Brain microvascular endothelial cell (primary cell): ENCODE results near the gene FAT1.

Experiments used
- DNase-seq: peaks from one replicate; pipeline ENCODE4 v3.0.0-alpha.2; 2020
- H3K27ac ChIP-seq: fragments of 250-450 bp; sonication (Bioruptor Pico); 2 replicates; pipeline ENCODE4 v1.5.1; 2020; ENCODE audit warnings: mild to moderate bottlenecking, moderate library complexity
- H3K27me3 ChIP-seq: fragments of 250-450 bp; sonication (Bioruptor Pico); replicated peaks from 2 replicates; pipeline ENCODE4 v1.5.1; 2020; ENCODE audit warnings: mild to moderate bottlenecking
- H3K36me3 ChIP-seq: fragments of 250-450 bp; sonication (Bioruptor Pico); replicated peaks from 2 replicates; pipeline ENCODE4 v1.5.1; 2020; ENCODE audit warnings: mild to moderate bottlenecking
- H3K4me3 ChIP-seq: 2 replicates; pipeline ENCODE4 v1.5.1; 2011; ENCODE audit warnings: low read depth, mild to moderate bottlenecking, control low read depth, low read length, moderate library complexity
- CTCF ChIP-seq: IDR thresholded peaks from 2 replicates; pipeline ENCODE4 v1.5.1; 2011; ENCODE audit warnings: low read depth, mild to moderate bottlenecking, moderate library complexity, low read length, control low read depth, inconsistent platforms; ENCODE audit errors: missing control alignments
- in situ Hi-C: cut with HindIII; loops from 2 replicates; pipeline ENCODE4 v1.10.0; 2017; ENCODE audit warnings: low sequenced_read_pairs, low pct_ligation_motif_present

FAT1 gene

GRCh38 chr4:186642998-186643397, 80.7 kb downstream of the FAT1 start:
- in situ Hi-C loops = no loop called here
- H3K27ac ChIP-seq = no peak overlapping the region

GRCh38 chr4:186642530-186642929, 81.1 kb downstream of the FAT1 start:
- in situ Hi-C loops = no loop called here
- no peaks in the 10 kb centered on the region for H3K27me3 ChIP-seq
- H3K36me3 ChIP-seq = peaks cover 12% of the 10 kb centered on the region
- H3K4me3 ChIP-seq = no peak overlapping the region
- no peak for TF ChIP-seq CTCF
- DNase-seq = no peak
- H3K27ac ChIP-seq = no peak overlapping the region

More at GRCh38 chr4:186642998-186643397, 80.7 kb downstream of the FAT1 start:
- no peak for TF ChIP-seq CTCF
- DNase-seq = no peak
- H3K4me3 ChIP-seq = no peak overlapping the region
- H3K27me3 ChIP-seq = no peaks in the 10 kb centered on the region
- peaks cover 12% of the 10 kb centered on the region for H3K36me3 ChIP-seq

- in situ Hi-C loops = no loop called here
- no peak for DNase-seq
- TF ChIP-seq CTCF = no peak
- peaks cover 34% of the 10 kb centered on the region for H3K36me3 ChIP-seq
- no peak overlapping the region for H3K27ac ChIP-seq
- H3K4me3 ChIP-seq = no peak overlapping the region
- no peaks in the 10 kb centered on the region for H3K27me3 ChIP-seq
These were observed 89.0 kb downstream of the FAT1 start for GRCh38 chr4:186634591-186635128.

GRCh38 chr4:186633844-186634243, 89.8 kb downstream of the FAT1 start:
- Histone ChIP-seq H3K36me3 (peaks cover 30% of the 10 kb centered on the region), H3K27ac (no peak overlapping the region), H3K4me3 (no peak overlapping the region), H3K27me3 (no peaks in the 10 kb centered on the region)
- TF ChIP-seq CTCF = no peak
- in situ Hi-C loops = no loop called here
- DNase-seq = no peak

- TF ChIP-seq CTCF = no peak
- peaks cover 29% of the 10 kb centered on the region for H3K36me3 ChIP-seq
- H3K27ac ChIP-seq = no peak overlapping the region
- no peaks in the 10 kb centered on the region for H3K27me3 ChIP-seq
- no peak overlapping the region for H3K4me3 ChIP-seq
- no peak for DNase-seq
- in situ Hi-C loops = no loop called here
These were observed 93.5 kb downstream of the FAT1 start for GRCh38 chr4:186630128-186630527.

GRCh38 chr4:186628058-186628711, 95.5 kb downstream of the FAT1 start:
- in situ Hi-C loops = no loop called here
- TF ChIP-seq CTCF = no peak
- Histone ChIP-seq H3K27me3 (no peaks in the 10 kb centered on the region), H3K4me3 (no peak overlapping the region), H3K27ac (no peak overlapping the region), H3K36me3 (peaks cover 19% of the 10 kb centered on the region)
- DNase-seq = no peak
